HG02885 (cell line): ENCODE measurements around the gene TAF10.

Experiments used
- ATAC-seq: cut with Tn5 transposase; IDR thresholded peaks from one replicate; pipeline ENCODE4 v1.9.1; 2021; ENCODE audit warnings: mild to moderate bottlenecking; ENCODE audit not compliant: unreplicated experiment, poor library complexity

Gene TAF10

GRCh38 chr11:6625832-6626420 lies 13.9 kb upstream of the TAF10 start:
- no peak for ATAC-seq

GRCh38 chr11:6625156-6625831 lies 13.3 kb upstream of the TAF10 start:
- ATAC-seq: no peak

DNA sequence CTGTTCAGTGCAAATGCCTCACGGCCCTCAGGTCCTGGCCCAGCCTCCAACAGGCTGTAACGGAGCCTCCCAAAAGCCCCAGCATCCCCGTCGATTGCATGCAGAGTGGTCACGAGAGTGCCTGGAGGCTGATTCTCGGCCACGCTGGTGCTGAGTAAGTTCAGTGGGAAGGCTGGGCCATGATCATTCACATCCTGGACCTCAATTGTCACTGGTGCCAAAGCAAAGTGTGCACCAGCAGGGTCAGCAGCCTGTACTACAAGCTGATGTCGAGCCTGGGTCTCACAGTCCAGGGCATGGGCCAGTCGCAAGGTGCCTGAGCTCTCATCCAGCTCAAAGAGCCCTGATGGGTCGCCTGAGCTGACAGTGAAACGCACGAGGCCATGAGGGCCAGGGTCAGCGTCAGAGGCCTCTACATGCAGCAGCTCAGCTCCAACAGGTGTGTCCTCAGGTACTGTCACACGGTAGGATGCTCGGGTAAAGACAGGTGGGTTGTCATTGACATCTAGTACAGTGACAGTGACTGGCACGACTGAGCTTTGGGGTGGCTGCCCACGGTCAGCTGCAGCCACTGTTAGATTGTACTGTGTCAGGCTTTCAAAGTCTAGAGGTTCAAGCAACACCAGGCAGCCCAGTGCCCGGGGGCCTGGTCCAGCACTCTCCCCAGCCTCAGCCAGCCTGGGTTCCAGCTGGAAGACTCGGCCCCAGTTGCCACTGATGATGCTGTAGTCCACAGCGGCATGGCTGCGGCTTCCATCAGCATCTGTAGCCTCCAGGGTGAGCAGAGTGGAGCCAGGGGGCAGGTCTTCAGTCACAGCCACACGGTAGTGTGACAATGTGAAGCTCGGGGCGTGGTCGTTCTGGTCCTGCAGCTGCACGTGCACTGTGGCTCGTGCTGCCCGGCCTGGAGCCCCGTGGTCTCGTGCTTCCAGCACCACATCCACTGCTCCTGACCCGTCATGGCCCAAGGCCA lies 11.7 kb upstream of the TAF10 start:
- no peak for ATAC-seq

DNA sequence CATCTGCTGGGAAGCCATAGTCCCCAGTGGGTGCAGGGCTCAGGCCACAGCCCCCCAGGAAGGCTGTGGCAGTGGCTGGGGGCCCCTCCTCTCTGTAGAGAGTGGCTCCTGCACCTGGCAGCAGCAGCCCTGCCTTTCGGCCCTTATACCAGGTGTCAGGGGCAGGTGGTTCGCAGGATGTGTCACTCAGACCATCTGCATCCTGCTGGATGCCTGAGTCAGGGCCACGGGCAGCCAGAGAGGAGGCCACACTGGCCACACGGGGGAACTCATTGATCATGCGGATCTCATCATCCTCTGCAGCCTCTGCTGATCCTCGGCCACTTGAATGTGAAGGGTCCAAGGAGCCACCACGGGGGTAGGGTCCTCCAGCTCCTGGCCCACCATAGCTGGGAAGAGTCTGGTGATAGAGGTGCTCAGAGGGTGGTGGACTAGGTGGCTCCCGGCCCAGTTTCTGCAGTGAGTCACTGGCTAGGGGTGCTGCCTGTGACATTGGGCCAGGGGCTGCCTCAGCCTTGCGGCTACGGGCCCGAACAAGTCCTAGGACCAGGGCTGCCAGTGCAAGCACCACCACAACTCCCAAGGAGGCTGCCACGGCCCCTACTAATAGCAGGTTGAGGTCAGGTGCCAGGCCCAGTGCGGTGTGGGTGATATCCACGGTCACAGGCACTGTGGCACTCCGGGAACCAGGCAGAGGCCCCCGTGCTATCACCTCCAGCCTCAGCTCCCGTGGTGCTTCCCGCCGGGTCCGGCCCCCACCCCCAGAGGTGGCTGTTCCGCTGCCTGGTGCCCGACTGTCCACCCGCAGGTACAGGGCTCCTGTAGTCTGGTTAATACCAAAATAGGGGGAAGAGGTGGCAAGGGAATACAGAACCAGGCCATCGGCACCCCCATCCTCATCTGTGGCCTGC lies 10.5 kb upstream of the TAF10 start:
- ATAC-seq: no peak

- ATAC-seq: no peak
These were observed 9.7 kb upstream of the TAF10 start for GRCh38 chr11:6621711-6622211.

DNA sequence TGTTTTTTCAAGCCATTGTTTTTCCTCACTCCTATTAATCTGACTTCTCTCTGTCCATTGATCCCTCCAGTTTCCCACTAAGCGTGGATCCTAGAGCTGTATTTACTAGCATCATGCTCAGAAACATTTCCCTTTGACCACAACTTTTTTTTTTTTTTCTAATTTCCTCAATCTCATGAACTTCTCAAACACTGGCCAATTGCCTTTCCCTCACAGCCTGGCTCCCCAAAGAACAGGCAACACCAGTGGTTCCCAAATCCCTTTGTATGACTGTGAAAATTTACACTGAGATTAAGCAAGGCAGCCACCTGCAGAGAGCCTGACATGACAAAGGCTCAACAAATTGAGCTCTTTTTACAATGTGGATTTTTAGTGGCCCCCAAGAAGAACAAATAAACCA lies 8.6 kb upstream of the TAF10 start:
- ATAC-seq: no peak

- peak; percentile 99 for ATAC-seq
These were observed 7.2 kb upstream of the TAF10 start, which contains the start of gene TPP1 for GRCh38 chr11:6619004-6619745. TSS of gene TPP1 (minus strand) at chr11:6619422. CDS start at chr11:6619400, 22 bp downstream.

DNA sequence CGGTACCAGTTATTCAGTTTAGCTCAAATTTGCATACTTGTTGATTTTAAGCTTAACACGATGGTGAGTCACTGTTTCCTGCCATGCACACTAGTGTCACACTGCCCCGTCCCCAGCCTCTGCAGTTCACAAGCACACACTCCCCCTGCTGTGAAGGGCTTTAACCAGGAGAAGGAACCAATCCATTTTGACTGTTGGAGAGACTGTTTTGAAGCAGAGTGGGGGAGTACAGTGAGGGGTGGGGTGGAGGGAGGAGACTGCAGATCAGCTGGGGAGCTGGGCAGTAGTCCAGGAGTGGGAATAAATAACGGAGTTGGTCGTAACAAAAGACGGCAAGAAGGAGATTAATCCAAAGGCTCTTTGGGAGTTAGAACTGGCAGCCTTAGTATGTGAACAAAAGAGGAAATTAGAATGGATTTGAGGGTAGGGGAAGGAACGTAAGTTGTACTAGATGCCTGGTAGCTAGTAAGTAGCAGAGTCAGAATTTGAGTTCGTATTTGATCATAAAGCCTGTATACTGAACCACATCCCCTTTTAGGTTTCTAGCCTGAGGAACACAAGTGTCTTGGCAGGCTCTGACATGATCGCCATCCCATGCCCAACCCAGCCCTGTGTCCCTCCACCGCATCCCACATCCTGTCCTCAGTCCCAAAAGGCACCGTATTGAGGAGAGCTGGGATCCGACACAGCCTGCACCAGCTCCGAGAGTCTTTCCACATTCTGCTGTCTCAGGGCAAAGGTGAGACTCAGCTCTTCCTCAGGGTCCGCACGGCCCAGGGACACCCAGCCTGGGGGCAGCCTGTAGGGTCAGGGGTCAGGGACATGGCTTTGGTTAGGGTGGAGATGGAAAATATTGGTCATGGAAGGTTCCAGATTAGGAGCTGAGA lies 6.3 kb upstream of the TAF10 start:
- ATAC-seq: peak; percentile 18

DNA sequence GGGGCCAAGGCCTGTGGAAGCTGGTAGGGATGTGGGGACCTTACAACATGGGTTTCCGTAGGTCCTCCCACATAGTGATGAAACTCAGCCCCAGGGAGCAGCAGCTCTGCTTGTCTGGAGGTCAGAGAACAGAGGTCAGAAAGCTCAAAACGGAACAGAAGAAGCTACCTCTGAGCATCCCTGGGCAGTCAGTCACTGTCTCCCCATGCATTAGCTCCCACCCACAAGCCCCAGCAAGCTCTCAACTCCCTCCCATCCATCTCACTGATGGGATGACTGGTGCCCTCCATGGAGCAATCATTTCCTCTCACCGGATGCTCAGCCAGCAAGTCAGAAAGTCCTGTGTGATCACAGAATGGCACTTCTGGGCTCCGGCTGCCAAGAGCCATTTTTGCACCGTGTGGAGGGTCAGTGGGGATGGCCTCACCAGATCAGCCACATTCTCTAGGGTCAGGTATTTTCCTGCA lies 5.3 kb upstream of the TAF10 start:
- ATAC-seq: no peak

GRCh38 chr11:6616596-6617250 lies 4.7 kb upstream of the TAF10 start:
- no peak for ATAC-seq

- no peak for ATAC-seq
These were observed 4.0 kb upstream of the TAF10 start for GRCh38 chr11:6615882-6616585.

- no peak for ATAC-seq
These were observed 3.0 kb upstream of the TAF10 start for GRCh38 chr11:6615046-6615445.

GRCh38 chr11:6614446-6614845 lies 2.4 kb upstream of the TAF10 start:
- ATAC-seq: no peak

GRCh38 chr11:6613496-6613895 lies 1.5 kb upstream of the TAF10 start:
- no peak for ATAC-seq

GRCh38 chr11:6611963-6612212 lies 128 bp downstream of the TAF10 start:
- ATAC-seq: peak; percentile 17

GRCh38 chr11:6611092-6611962 lies 689 bp downstream of the TAF10 start:
- no peak for ATAC-seq
